HG02852 (cell line): ENCODE data around the gene TINAG.

Source experiments
- ATAC-seq: cut with Tn5 transposase; IDR thresholded peaks from one replicate; pipeline ENCODE4 v1.9.1; 2021; ENCODE audit warnings: mild to moderate bottlenecking, moderate library complexity; ENCODE audit not compliant: unreplicated experiment

The TINAG gene

GRCh38 chr6:54419885-54420284, 111.6 kb downstream of the TINAG start:
- no peak for ATAC-seq

GRCh38 chr6:54426995-54427394, 118.8 kb downstream of the TINAG start:
- ATAC-seq, result no peak

- no peak for ATAC-seq
Measured at GRCh38 chr6:54427396-54427937, 119.2 kb downstream of the TINAG start.

GRCh38 chr6:54428431-54428830, 120.2 kb downstream of the TINAG start:
- peak; percentile 87 for ATAC-seq

GRCh38 chr6:54431466-54431865, 123.2 kb downstream of the TINAG start:
- ATAC-seq, result no peak
